Measurements from ENCODE around the gene TNIP2. TPM values are rescaled to one million over a fixed set of nuclear protein-coding genes. Genes with fewer than 3 reads are reported as not detected.
A peak's percentile ranks its signal among the peaks of the same experiment; 100 is the strongest.

The TNIP2 gene
- total and polyA plus RNA-seq, 2 of the 13 experiments (the other 11 are each of a cell fraction or from before 2014, with no cell fraction given): 25.6 to 38.0 TPM

DNA sequence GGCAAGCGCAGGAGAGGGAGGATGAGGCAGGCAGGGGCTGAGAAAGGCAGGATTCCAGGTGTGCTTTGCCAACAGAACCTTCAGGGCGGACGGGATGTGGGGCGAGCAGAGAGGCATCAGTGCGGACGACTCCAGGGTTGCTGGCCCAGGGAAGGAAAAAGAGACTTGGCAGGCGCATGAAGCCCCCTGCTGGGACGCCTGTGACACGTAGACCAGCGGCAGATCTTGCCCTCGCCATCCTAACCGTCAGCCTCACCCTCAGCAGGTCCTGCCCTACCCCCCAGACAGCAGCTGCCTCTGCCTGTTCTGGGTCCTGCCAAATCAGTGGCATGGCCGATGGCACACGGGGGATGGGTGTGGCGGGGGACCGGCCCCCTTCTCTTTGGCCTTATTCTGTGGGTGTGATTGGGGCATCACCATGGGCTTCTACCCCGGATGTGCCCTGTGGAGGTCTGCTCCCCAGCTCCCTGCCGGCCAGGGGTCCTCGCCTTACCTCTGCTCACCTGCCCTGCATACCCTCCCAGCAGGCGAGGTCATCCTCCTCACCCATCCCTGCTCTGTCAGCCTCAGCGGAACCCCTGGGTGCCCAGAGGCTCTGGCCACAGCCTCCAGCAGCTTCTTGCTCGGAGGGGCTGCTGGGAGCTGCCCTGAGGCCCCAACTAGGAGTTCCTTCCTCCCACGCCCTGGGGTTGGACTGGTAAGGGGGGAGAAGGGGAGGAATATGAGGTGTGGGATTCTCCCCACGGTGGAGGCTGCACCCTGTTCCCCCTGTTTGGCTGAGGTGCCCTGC is 33.9 kb upstream of the TNIP2 start (continued):
- TF ChIP-seq ARNT2 (CRISPR knock-in tag; IDR thresholded peaks at IDR 0.05; ENCODE audit: low read depth) (0 out of 2 replicates have a peak, but pooled peaks have one; percentile 3), CCDC6 (CRISPR knock-in tag; IDR thresholded peaks at IDR 0.05) (no peak), NFKB2 (CRISPR knock-in tag; IDR thresholded peaks at IDR 0.05; ENCODE audit: borderline replicate concordance) (peak; percentile 40; the same call in 1 of the 2 replicates), AGO2 (optimal IDR thresholded peaks at IDR 0.05; ENCODE audit: low read depth, low read length) (peak; percentile 36), ZSCAN25 (CRISPR knock-in tag; IDR thresholded peaks at IDR 0.05) (0 out of 2 replicates have a peak, but pooled peaks have one; percentile 41), NAIF1 (CRISPR knock-in tag; IDR thresholded peaks at IDR 0.05; ENCODE audit: borderline replicate concordance) (no peak)
- TF ChIP-seq, protein P1, sequence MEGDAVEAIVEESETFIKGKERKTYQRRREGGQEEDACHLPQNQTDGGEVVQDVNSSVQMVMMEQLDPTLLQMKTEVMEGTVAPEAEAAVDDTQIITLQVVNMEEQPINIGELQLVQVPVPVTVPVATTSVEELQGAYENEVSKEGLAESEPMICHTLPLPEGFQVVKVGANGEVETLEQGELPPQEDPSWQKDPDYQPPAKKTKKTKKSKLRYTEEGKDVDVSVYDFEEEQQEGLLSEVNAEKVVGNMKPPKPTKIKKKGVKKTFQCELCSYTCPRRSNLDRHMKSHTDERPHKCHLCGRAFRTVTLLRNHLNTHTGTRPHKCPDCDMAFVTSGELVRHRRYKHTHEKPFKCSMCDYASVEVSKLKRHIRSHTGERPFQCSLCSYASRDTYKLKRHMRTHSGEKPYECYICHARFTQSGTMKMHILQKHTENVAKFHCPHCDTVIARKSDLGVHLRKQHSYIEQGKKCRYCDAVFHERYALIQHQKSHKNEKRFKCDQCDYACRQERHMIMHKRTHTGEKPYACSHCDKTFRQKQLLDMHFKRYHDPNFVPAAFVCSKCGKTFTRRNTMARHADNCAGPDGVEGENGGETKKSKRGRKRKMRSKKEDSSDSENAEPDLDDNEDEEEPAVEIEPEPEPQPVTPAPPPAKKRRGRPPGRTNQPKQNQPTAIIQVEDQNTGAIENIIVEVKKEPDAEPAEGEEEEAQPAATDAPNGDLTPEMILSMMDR (CRISPR knock-in tag; IDR thresholded peaks at IDR 0.05): peak; percentile 52
- TF ChIP-seq, protein P2, sequence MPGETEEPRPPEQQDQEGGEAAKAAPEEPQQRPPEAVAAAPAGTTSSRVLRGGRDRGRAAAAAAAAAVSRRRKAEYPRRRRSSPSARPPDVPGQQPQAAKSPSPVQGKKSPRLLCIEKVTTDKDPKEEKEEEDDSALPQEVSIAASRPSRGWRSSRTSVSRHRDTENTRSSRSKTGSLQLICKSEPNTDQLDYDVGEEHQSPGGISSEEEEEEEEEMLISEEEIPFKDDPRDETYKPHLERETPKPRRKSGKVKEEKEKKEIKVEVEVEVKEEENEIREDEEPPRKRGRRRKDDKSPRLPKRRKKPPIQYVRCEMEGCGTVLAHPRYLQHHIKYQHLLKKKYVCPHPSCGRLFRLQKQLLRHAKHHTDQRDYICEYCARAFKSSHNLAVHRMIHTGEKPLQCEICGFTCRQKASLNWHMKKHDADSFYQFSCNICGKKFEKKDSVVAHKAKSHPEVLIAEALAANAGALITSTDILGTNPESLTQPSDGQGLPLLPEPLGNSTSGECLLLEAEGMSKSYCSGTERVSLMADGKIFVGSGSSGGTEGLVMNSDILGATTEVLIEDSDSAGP (CRISPR knock-in tag; IDR thresholded peaks at IDR 0.05; ENCODE audit: borderline replicate concordance): 0 out of 2 replicates have a peak, but pooled peaks have one; percentile 25

DNA sequence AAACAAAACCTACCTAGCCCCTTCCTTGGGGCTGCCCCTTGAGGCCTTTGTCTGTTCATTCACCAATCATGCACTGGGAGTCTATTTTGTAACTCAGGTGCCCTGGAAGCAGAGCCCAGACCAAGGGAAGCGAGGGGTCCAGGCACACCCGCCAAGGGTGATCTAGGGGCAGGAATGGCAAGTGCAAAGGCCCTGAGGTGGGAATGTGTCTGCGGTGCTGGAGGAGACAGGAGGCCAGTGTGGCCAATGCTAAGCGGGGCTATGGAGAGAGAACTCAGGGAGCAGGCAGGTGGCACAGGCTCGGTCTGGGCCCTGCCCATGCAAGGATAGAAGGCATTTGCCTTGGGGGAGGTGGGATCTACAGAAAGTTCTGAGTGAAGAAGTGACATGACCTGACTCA is 33.2 kb upstream of the TNIP2 start:
- ATAC-seq: no peak
- in situ Hi-C loops (cut with HindIII; ENCODE audit: extremely low pct_ligation_motif_present, low pct_unique_long_range_greater_than_20kb): no loop called here
- 67% methylated on average over 5 of the region's 5 CpGs for WGBS (ENCODE audit: low lambda C conversion rate)
- TF ChIP-seq ZSCAN20 (CRISPR knock-in tag; IDR thresholded peaks at IDR 0.05; ENCODE audit: borderline replicate concordance): no peak
- TF ChIP-seq KDM1A (CRISPR knock-in tag; IDR thresholded peaks at IDR 0.05): 0 out of 2 replicates have a peak, but pooled peaks have one; percentile 25
- no peak for TF ChIP-seq BORCS8-MEF2B (CRISPR knock-in tag; IDR thresholded peaks at IDR 0.05)
- TF ChIP-seq THYN1 (CRISPR knock-in tag; IDR thresholded peaks at IDR 0.05; ENCODE audit: borderline replicate concordance, low read depth): no peak
- TF ChIP-seq ZNF839 (CRISPR knock-in tag; IDR thresholded peaks at IDR 0.05; ENCODE audit: borderline replicate concordance): no peak
- TF ChIP-seq NFE2L1 (CRISPR knock-in tag; IDR thresholded peaks at IDR 0.05; ENCODE audit: borderline replicate concordance): no peak
- TF ChIP-seq KLF15 (CRISPR knock-in tag; IDR thresholded peaks at IDR 0.05; ENCODE audit: borderline replicate concordance): no peak
- no peak for TF ChIP-seq ZNF883 (CRISPR knock-in tag; IDR thresholded peaks at IDR 0.05; ENCODE audit: not compliant biosample characterization)
- no peak for TF ChIP-seq HCFC1 (IDR thresholded peaks at IDR 0.05; ENCODE audit: low read depth, low read length)
- no peak for TF ChIP-seq ZBTB7B (CRISPR knock-in tag; IDR thresholded peaks at IDR 0.05)

More for the DNA sequence above, 33.2 kb upstream of the TNIP2 start:
- Histone ChIP-seq H3K36me3 (replicated peaks in 1 of 2; ENCODE audit: control insufficient read depth in 1 of 2, insufficient read depth in 2 of 2, low read length in 2 of 2) (no peaks in the 10 kb centered on the region), H4K20me1 (ENCODE audit: insufficient read depth, low read length) (no peaks in the 10 kb centered on the region), H3K4me3 (replicated peaks in 1 of 3; ENCODE audit: insufficient read depth in 1 of 3, low read depth in 2 of 3, low read length in 3 of 3) (no peak overlapping the region), H3K27me3 (ENCODE audit: control insufficient read depth in 1 of 2, insufficient read depth in 2 of 2, low read length in 2 of 2) (no peaks in the 10 kb centered on the region), H3K9me3 (ENCODE audit: low read length) (no peaks in the 10 kb centered on the region), H3K4me1 (ENCODE audit: insufficient read depth, low read length) (peaks cover 89% of the 10 kb centered on the region), H3K4me2 (ENCODE audit: low read depth, low read length) (no peak overlapping the region), H3K9ac (ENCODE audit: insufficient read depth, low read depth, low read length) (no peak overlapping the region), H3K27ac (ENCODE audit: extremely low read length, insufficient read depth, low read length) (no peak overlapping the region), H3K79me2 (ENCODE audit: insufficient read depth, low read length) (peaks cover 8% of the 10 kb centered on the region), H2AFZ (ENCODE audit: low read length) (no peak overlapping the region)
- intact Hi-C loops (cut with micrococcal nuclease; ENCODE audit: unreplicated experiment): no loop called here
- DNase-seq (ENCODE audit: low spot score) (no peak), FAIRE-seq (no peak)
- ChIA-PET POLR2A (no interaction called here), CTCF (ENCODE audit: low intra/inter-chr PET ratio, low total read pairs) (no interaction called here)
- no TSS peak for BruUV-seq (replicated peaks)
